ENCODE measurements around the gene BRD3OS.

Gene BRD3OS

GRCh38 chr9:134049236-134049635 lies 24.0 kb downstream of the BRD3OS start:
- in situ Hi-C loops (cut with HindIII; ENCODE audit: low sequenced_read_pairs): no loop called here

- in situ Hi-C loops (cut with HindIII; ENCODE audit: low sequenced_read_pairs): loop anchor here (5.0 kb wide), 1 partner anchor 33 kb away; no protein-coding TSS in a partner anchor
Measured at GRCh38 chr9:134049772-134050588, 24.7 kb downstream of the BRD3OS start.

- in situ Hi-C loops (cut with HindIII; ENCODE audit: low sequenced_read_pairs): loop anchor here (5.0 kb wide), 1 partner anchor 33 kb away; no protein-coding TSS in a partner anchor
Measured at GRCh38 chr9:134050726-134051125, 25.4 kb downstream of the BRD3OS start.

- in situ Hi-C loops (cut with HindIII; ENCODE audit: low sequenced_read_pairs): loop anchor here (5.0 kb wide), 1 partner anchor 34 kb away; no protein-coding TSS in a partner anchor
Measured at GRCh38 chr9:134051319-134051718, 26.0 kb downstream of the BRD3OS start.

GRCh38 chr9:134052491-134052890 lies 27.2 kb downstream of the BRD3OS start:
- in situ Hi-C loops (cut with HindIII; ENCODE audit: low sequenced_read_pairs): loop anchor here (5.0 kb wide), 1 partner anchor 35 kb away; no protein-coding TSS in a partner anchor

GRCh38 chr9:134052941-134053340 lies 27.7 kb downstream of the BRD3OS start:
- in situ Hi-C loops (cut with HindIII; ENCODE audit: low sequenced_read_pairs): loop anchor here (5.0 kb wide), 1 partner anchor 36 kb away; no protein-coding TSS in a partner anchor

GRCh38 chr9:134053401-134053871 lies 28.2 kb downstream of the BRD3OS start:
- in situ Hi-C loops (cut with HindIII; ENCODE audit: low sequenced_read_pairs): loop anchor here (5.0 kb wide), 1 partner anchor 36 kb away; no protein-coding TSS in a partner anchor

GRCh38 chr9:134053941-134054761 lies 28.9 kb downstream of the BRD3OS start:
- in situ Hi-C loops (cut with HindIII; ENCODE audit: low sequenced_read_pairs): loop anchor here (5.0 kb wide), 1 partner anchor 37 kb away; no protein-coding TSS in a partner anchor

- in situ Hi-C loops (cut with HindIII; ENCODE audit: low sequenced_read_pairs): loop anchor here (5.0 kb wide), 1 partner anchor 38 kb away; no protein-coding TSS in a partner anchor
Measured at GRCh38 chr9:134054891-134055811, 29.9 kb downstream of the BRD3OS start.

GRCh38 chr9:134055981-134056461 lies 30.7 kb downstream of the BRD3OS start:
- in situ Hi-C loops (cut with HindIII; ENCODE audit: low sequenced_read_pairs): no loop called here

- in situ Hi-C loops (cut with HindIII; ENCODE audit: low sequenced_read_pairs): no loop called here
Measured at GRCh38 chr9:134056483-134057306, 31.4 kb downstream of the BRD3OS start.

- in situ Hi-C loops (cut with HindIII; ENCODE audit: low sequenced_read_pairs): no loop called here
Measured at GRCh38 chr9:134057307-134057657, 32.0 kb downstream of the BRD3OS start.

- in situ Hi-C loops (cut with HindIII; ENCODE audit: low sequenced_read_pairs): no loop called here
Measured at GRCh38 chr9:134057751-134058701, 32.7 kb downstream of the BRD3OS start.

GRCh38 chr9:134058716-134059115 lies 33.4 kb downstream of the BRD3OS start:
- in situ Hi-C loops (cut with HindIII; ENCODE audit: low sequenced_read_pairs): no loop called here

GRCh38 chr9:134059188-134059641 lies 33.9 kb downstream of the BRD3OS start:
- in situ Hi-C loops (cut with HindIII; ENCODE audit: low sequenced_read_pairs): no loop called here

GRCh38 chr9:134059661-134060395 lies 34.5 kb downstream of the BRD3OS start:
- in situ Hi-C loops (cut with HindIII; ENCODE audit: low sequenced_read_pairs): no loop called here

GRCh38 chr9:134060546-134060945 lies 35.3 kb downstream of the BRD3OS start:
- in situ Hi-C loops (cut with HindIII; ENCODE audit: low sequenced_read_pairs): no loop called here

Measured in endothelial cell of hepatic sinusoid (primary cell).